ENCODE measurements around the gene TRAF3. TPM values are rescaled to one million over a fixed set of nuclear protein-coding genes. Genes with fewer than 3 reads are reported as not detected.

Gene TRAF3
- total RNA-seq, 2 donors from 2014 or later: 20.8 to 26.0 TPM

DNA sequence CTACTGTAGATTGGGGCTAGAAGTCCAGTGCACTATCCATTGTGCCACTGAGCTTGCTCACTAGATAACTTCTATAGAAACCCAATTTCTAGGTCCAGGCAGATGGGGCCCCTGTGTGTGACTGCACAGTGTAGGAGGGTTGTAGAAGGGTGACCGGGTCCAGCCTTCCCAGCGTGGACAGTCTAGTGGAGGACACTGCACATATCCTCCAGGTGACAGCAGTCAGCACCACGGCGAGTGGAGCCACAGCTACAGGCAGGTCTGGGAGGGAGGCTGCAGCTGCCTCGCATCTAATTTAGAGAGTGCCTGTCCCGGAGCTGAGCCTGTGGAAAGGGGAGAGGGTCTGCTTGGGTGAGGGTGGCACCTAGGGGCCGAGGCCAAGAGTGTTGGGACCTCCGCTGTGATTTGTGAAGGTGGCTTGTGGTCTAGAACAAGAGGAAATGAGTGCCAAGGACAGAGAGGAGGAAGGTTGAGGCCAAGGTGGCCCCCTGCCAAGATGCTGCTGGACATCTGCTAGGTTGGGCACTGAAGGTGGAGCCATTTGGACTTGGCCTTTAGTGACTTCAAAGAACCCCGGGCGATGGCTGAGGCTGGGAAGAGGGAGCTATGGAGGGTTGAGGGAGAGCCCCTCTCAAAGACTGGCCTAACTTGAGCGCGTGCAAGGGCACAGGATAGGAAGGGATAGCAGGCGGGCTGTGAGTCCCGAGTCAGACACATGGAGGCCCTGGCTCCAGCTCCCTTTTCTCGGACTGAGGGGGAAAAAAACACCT, 46.0 kb upstream of the TRAF3 start:
- intact Hi-C loops (cut with DNase I): no loop called here
- H3K4me3 ChIP-seq: no peak overlapping the region
- H3K9ac ChIP-seq (ENCODE audit: low read depth in 2 of 2, low read length in 2 of 2): no peak overlapping the region
- H3K9me3 ChIP-seq: no peaks in the 10 kb centered on the region
- H3K27me3 ChIP-seq: no peaks in the 10 kb centered on the region
- DNase-seq: no peak
- no peaks in the 10 kb centered on the region for H3K4me1 ChIP-seq
- no peaks in the 10 kb centered on the region for H3K36me3 ChIP-seq
- TF ChIP-seq, protein P1, sequence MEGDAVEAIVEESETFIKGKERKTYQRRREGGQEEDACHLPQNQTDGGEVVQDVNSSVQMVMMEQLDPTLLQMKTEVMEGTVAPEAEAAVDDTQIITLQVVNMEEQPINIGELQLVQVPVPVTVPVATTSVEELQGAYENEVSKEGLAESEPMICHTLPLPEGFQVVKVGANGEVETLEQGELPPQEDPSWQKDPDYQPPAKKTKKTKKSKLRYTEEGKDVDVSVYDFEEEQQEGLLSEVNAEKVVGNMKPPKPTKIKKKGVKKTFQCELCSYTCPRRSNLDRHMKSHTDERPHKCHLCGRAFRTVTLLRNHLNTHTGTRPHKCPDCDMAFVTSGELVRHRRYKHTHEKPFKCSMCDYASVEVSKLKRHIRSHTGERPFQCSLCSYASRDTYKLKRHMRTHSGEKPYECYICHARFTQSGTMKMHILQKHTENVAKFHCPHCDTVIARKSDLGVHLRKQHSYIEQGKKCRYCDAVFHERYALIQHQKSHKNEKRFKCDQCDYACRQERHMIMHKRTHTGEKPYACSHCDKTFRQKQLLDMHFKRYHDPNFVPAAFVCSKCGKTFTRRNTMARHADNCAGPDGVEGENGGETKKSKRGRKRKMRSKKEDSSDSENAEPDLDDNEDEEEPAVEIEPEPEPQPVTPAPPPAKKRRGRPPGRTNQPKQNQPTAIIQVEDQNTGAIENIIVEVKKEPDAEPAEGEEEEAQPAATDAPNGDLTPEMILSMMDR (IDR thresholded peaks at IDR 0.05): no peak
- no peak overlapping the region for H3K27ac ChIP-seq

DNA sequence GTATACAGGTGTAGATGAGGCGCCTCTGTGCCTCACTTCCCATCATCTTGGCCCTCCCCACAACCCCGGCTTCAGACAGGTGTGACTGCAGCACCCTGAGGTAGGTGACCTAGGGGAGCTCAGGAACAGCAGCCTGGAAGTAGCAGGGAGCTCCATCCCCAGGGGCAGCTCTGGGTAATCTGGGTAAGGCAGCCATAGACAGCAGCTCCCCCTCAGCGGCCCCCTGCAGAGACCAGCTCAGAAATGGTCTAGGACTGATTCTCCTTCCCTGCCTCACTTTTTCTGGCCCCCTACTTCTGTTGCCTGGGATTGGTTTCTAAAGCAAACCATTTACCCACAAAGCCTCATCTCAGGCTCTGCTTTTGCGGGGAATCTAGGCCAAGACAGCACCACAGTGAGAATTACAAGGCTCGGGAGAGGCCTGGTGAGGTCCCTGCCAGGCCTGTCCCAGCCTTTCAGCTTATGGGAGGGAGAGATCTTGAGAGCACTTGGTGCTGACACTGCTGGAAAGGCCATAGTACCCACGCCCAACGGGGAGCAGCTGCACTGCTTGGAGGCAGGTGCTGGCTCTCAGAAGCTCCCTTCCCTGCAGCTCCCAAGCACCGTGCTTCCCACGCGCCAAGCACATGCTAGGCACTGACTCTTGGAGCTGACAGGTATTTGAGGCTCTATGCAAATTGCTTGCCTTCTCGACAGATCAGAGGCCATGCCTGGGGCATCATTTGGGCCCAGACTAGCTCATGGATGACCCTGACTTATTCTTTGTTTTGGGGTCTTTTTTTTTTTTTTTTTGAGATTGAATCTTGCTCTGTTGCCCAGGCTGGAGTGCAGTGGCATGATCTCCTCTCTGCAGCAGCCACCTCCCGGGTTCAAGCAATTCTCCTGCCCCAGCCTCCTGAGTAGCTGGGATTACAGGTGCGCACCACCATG, 45.1 kb upstream of the TRAF3 start:
- H3K27ac ChIP-seq: no peak overlapping the region
- H3K4me3 ChIP-seq: no peak overlapping the region
- no peaks in the 10 kb centered on the region for H3K9me3 ChIP-seq
- no peaks in the 10 kb centered on the region for H3K4me1 ChIP-seq
- TF ChIP-seq, protein P1 (IDR thresholded peaks at IDR 0.05): no peak
- no peaks in the 10 kb centered on the region for H3K36me3 ChIP-seq
- H3K9ac ChIP-seq (ENCODE audit: low read depth in 2 of 2, low read length in 2 of 2): no peak overlapping the region
- H3K27me3 ChIP-seq: no peaks in the 10 kb centered on the region
- DNase-seq: no peak
- intact Hi-C loops (cut with DNase I): no loop called here

DNA sequence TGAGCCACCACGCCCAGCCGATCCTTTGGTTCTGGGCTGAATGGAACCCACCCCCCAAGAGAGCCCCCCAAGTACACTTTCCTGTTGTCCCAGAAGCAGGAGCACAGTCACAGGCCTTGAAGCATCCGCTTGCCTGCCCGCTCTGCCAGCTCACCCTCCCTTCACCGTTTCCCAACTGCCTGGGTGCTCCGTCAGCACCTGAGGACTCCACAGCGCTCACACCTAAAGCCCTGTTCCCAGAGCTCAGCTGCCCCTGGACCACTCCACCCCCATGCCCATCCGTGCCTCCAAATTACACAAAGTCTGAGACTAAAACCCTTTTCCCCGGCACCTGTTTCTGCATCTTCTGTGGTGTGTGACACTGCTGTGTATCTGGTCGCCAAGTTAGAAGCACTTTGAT, 44.3 kb upstream of the TRAF3 start:
- TF ChIP-seq, protein P1 (IDR thresholded peaks at IDR 0.05): no peak
- no peaks in the 10 kb centered on the region for H3K27me3 ChIP-seq
- no peak overlapping the region for H3K27ac ChIP-seq
- no peaks in the 10 kb centered on the region for H3K36me3 ChIP-seq
- no peak overlapping the region for H3K4me3 ChIP-seq
- no peak for DNase-seq
- no peaks in the 10 kb centered on the region for H3K4me1 ChIP-seq
- no peak overlapping the region for H3K9ac ChIP-seq (ENCODE audit: low read depth in 2 of 2, low read length in 2 of 2)
- intact Hi-C loops (cut with DNase I): no loop called here
- no peaks in the 10 kb centered on the region for H3K9me3 ChIP-seq

DNA sequence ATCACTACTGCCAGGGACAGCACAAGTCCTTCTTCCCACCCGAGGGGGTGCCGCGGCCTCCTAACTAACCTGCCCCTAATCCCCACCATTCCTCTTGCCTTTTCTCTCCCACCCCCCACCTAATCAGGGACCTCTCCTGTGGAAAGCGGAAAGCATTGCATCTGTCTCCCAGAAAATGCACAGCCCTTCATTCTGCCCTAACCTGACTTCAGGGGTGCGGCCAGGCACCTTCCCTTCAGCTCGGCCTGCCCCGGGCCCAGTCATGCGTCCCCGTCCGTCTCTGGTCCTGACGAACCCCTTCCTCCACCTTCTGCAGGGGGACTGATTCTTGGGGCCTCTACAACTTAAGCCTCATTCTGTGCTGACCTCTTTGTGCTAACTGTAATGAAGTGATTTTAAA, 43.9 kb upstream of the TRAF3 start:
- no peak overlapping the region for H3K4me3 ChIP-seq
- H3K9me3 ChIP-seq: no peaks in the 10 kb centered on the region
- TF ChIP-seq, protein P1 (IDR thresholded peaks at IDR 0.05): no peak
- no peak overlapping the region for H3K27ac ChIP-seq
- H3K4me1 ChIP-seq: no peaks in the 10 kb centered on the region
- no peaks in the 10 kb centered on the region for H3K36me3 ChIP-seq
- H3K9ac ChIP-seq (ENCODE audit: low read depth in 2 of 2, low read length in 2 of 2): no peak overlapping the region
- intact Hi-C loops (cut with DNase I): no loop called here
- no peaks in the 10 kb centered on the region for H3K27me3 ChIP-seq
- no peak for DNase-seq

DNA sequence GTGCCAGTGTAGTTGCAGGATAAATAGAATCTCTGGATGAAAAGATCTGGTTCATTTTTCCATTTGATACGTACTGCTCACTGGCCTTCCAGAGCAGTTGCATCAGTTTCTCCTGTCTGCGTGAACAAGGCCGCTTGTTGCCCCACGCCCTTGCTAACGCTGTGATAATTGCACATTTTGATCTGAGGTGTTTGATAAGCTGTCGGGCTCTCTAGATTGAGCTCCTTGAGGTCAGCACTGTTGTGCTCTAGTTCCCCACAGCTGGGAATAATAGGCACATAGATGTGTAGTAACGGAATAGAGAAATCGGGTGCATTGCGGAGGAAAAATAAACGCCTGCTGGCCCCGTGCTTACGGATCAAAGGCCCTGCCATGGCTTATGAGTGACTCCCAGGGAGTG, 42.8 kb upstream of the TRAF3 start:
- no peak overlapping the region for H3K4me3 ChIP-seq
- no peak overlapping the region for H3K27ac ChIP-seq
- H3K27me3 ChIP-seq: no peaks in the 10 kb centered on the region
- no peaks in the 10 kb centered on the region for H3K4me1 ChIP-seq
- TF ChIP-seq, protein P1 (IDR thresholded peaks at IDR 0.05): no peak
- DNase-seq: no peak
- H3K9me3 ChIP-seq: no peaks in the 10 kb centered on the region
- intact Hi-C loops (cut with DNase I): no loop called here
- H3K36me3 ChIP-seq: no peaks in the 10 kb centered on the region
- H3K9ac ChIP-seq (ENCODE audit: low read depth in 2 of 2, low read length in 2 of 2): no peak overlapping the region
